ENCODE measurements around the gene UBN2.

GRCh38 chr7:139340808-139341057 is 109.7 kb downstream of the UBN2 start:
- no peak for TF ChIP-seq POLR2AphosphoS5 (IDR thresholded peaks at IDR 0.05; ENCODE audit: low read depth, low read length)
- TF ChIP-seq TAF1 (IDR thresholded peaks at IDR 0.05; ENCODE audit: low read depth, low read length): no peak
